NCI-H2227 (cell line): Measurements from ENCODE around the gene ZNF423.
A peak's percentile ranks its signal among the peaks of the same experiment; 100 is the strongest.

Source experiments
- DNase-seq: peaks from one replicate; lab custom pipeline; 2025; ENCODE audit not compliant: unreplicated experiment; lab: John Stamatoyannopoulos, UW

The ZNF423 gene

GRCh38 chr16:49756775-49757558 is 98.9 kb downstream of the ZNF423 start:
- no peak for DNase-seq

DNA sequence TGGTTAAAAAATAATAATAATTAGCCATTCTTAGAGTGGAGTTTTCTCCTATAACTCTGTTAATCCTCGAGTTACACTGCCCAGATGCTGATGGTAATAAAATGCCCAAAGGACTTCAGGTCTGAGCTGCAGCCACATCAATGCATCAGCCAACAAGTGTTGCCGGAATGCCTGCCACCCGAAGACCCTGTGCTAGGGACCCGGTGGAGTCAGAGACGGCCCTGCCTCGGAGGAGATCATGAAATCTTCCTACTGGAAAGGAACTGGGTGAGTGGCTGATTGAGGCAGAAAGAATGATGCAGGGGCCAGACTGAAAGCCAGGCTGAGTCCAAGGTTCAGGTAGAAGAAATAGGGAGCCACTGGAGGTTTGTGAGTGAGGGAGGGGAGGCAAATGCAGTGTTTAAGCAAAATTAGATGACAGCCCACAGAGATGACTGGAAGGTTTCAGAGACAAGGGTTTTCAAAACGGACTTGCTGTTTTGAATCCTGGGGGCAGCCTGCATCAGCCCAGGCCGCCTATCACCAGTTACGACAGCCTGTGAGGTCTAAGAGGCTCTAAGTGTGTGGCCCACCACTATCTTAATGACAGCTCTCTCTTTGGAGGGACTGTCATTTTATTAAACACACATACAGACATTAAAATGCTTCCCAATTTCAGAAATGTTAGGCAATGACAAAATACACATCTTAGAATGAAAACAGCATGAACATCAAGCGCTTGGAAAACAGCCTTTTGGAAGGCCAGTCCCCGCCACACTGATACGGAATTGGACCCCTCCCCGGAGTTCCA is 100.0 kb downstream of the ZNF423 start:
- no peak for DNase-seq

- DNase-seq: peak; percentile 11
Measured at GRCh38 chr16:49755313-49755620, 100.6 kb downstream of the ZNF423 start.

- no peak for DNase-seq
Measured at GRCh38 chr16:49754495-49755312, 101.2 kb downstream of the ZNF423 start.

DNA sequence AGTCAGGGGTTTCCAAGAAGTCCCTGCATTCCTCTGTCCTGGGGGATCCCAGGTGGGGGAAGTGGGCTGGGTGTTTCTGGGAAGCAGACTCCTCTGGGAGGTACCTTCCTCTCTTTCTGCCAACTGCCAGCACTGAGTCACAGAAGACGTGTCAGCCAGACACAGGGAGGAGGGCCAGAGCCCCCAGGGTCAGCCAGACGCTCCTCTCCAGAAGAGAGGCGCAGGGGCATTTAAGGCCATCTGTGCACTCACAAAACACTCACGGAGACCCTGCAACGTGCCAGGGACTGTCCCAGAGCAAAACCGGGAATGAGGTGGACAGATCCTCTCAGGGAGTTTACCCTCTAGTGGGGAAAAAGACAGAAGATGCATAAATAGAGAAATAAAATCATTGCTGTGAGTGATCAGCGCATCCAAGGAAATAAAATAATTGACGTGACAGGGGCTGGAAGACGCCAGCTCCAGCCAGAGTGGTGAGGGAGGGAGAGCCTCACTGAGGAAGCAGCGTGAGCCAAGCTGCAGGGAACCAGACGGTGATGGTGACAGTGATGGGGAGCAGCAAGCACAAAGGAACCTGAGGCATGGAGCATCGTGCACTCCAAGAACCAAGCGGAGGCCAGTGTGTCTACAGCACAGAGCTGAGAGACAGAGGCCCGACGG is 105.4 kb downstream of the ZNF423 start:
- no peak for DNase-seq

- DNase-seq: no peak
Measured at GRCh38 chr16:49749816-49750215, 106.1 kb downstream of the ZNF423 start.

GRCh38 chr16:49748322-49748721 is 107.6 kb downstream of the ZNF423 start:
- DNase-seq: peak; percentile 69

DNA sequence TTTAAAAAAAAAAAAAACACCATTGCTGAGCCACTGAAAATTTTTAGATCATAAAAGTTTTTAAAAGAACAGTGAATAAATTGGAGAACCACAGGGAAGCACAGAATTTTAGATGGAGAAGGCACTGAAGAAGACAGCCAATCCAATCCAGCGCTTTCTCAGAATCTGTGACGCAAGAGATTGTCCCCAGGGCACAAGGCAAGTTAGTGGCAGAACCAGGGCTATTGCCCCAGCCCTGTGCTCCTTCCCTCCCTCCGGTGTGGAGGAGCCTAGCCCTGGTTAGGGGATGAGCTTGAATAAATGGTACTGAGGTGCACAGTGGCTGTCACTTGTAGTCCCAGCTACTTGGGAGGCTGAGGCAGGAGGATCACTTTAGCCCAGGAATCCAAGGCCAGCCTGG is 108.3 kb downstream of the ZNF423 start:
- DNase-seq: no peak

DNA sequence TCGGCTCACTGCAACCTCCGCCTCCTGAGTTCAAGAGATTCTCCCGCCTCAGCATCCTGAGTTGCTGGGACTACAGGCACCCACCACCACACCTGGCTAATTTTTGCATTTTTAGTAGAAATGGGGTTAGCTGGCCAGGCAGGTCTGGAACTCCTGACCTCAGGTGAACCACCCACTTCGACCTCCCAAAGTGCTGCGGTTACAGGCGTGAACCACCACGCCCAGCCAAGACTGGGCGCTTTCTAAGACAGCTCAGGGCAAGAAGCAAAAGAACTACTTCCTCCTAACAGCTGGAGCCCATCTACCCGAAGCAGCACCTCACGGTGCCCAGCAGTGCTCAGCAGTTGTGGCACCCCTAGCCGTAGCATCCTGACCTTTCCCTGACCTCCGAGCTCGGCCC is 109.4 kb downstream of the ZNF423 start:
- no peak for DNase-seq

- DNase-seq: peak; percentile 89
Measured at GRCh38 chr16:49745311-49745747, 110.6 kb downstream of the ZNF423 start.

- DNase-seq: no peak
Measured at GRCh38 chr16:49744244-49745220, 111.4 kb downstream of the ZNF423 start.

- no peak for DNase-seq
Measured at GRCh38 chr16:49743658-49744057, 112.3 kb downstream of the ZNF423 start.

DNA sequence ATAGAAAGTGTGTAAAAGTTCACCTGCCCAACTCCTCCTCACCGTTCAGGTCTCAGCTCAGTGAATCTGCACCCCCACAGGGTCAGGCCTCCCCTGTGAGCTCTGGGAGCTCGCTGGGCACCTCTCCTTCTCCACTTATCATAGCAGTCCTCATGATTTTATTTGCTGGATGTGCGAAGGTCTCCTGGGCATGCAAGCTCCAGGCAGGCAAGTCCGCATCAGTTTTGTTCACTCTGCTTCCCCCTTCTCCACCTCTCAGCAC is 112.8 kb downstream of the ZNF423 start:
- no peak for DNase-seq

GRCh38 chr16:49742428-49743202 is 113.3 kb downstream of the ZNF423 start:
- DNase-seq: peak; percentile 12

GRCh38 chr16:49740256-49740655 is 115.7 kb downstream of the ZNF423 start:
- no peak for DNase-seq

- DNase-seq: peak; percentile 3
Measured at GRCh38 chr16:49739381-49739780, 116.5 kb downstream of the ZNF423 start.

GRCh38 chr16:49738832-49739231 is 117.1 kb downstream of the ZNF423 start:
- no peak for DNase-seq

DNA sequence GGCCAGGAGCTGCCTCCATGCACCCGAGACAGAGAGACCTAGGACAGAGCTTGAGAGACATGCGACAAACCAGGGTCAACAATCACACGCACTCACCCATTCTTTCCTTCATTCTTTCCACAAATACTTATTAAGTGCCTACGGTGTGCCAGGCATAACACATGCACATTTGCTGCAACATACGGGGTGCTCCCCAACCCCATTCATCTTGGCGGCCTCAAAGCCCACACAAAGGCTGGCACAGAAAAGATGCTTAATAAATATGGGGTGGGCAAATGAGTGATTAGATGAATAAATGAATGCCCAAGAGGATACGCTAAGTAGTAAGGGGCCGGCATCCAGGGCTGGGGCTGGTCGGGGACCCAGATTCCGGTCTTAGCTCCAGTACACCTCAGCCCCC is 117.9 kb downstream of the ZNF423 start:
- DNase-seq: no peak

GRCh38 chr16:49737541-49737940 is 118.4 kb downstream of the ZNF423 start:
- DNase-seq: no peak
